GM21360 (cell line): ENCODE results near the gene PRKCD.

Experiments used
- ATAC-seq: cut with Tn5 transposase; IDR thresholded peaks from one replicate; pipeline ENCODE4 v1.9.1; 2021; ENCODE audit warnings: mild to moderate bottlenecking, moderate library complexity; ENCODE audit not compliant: unreplicated experiment

Gene PRKCD

GRCh38 chr3:53154881-53155285, 6.1 kb upstream of the PRKCD start:
- ATAC-seq: no peak

- ATAC-seq: no peak
These were observed 5.2 kb upstream of the PRKCD start for GRCh38 chr3:53155760-53156159.

GRCh38 chr3:53156368-53156834, 4.6 kb upstream of the PRKCD start:
- no peak for ATAC-seq

- ATAC-seq: no peak
These were observed 2.9 kb upstream of the PRKCD start for GRCh38 chr3:53157974-53158580.

GRCh38 chr3:53158765-53159155, 2.2 kb upstream of the PRKCD start:
- no peak for ATAC-seq

- ATAC-seq: no peak
These were observed 1.6 kb upstream of the PRKCD start for GRCh38 chr3:53159156-53160060.

- no peak for ATAC-seq
These were observed 849 bp upstream of the PRKCD start for GRCh38 chr3:53160061-53160659.

- ATAC-seq: no peak
These were observed 426 bp downstream of the PRKCD start for GRCh38 chr3:53161450-53161819.

- no peak for ATAC-seq
These were observed 1.0 kb downstream of the PRKCD start for GRCh38 chr3:53161820-53162671.

GRCh38 chr3:53162672-53163443, 1.8 kb downstream of the PRKCD start:
- peak; percentile 24 for ATAC-seq

GRCh38 chr3:53163444-53164387, 2.7 kb downstream of the PRKCD start:
- ATAC-seq: no peak

- no peak for ATAC-seq
These were observed 3.9 kb downstream of the PRKCD start for GRCh38 chr3:53164911-53165310.

- no peak for ATAC-seq
These were observed 5.2 kb downstream of the PRKCD start for GRCh38 chr3:53166206-53166605.

GRCh38 chr3:53166781-53167291, 5.8 kb downstream of the PRKCD start:
- no peak for ATAC-seq

GRCh38 chr3:53167418-53168174, 6.6 kb downstream of the PRKCD start:
- no peak for ATAC-seq

- ATAC-seq: no peak
These were observed 7.3 kb downstream of the PRKCD start for GRCh38 chr3:53168175-53168923.

- ATAC-seq: no peak
These were observed 8.2 kb downstream of the PRKCD start for GRCh38 chr3:53169045-53169831.
